Fibroblast of lung (primary cell): ENCODE results near the gene SPTLC1. TPM values are rescaled to one million over a fixed set of nuclear protein-coding genes. Genes with fewer than 3 reads are reported as not detected.
"Not testable (repeated sequence)": the region's sequence is repeated elsewhere in the genome, so short reads cannot be mapped to it uniquely, and the experiment has no call there.

ENCODE experiments used
- DNase-seq, 2 donors: peaks; one replicate each; pipeline versions ENCODE4 v3.0.0 to v3.0.0-alpha.2; 2010; ENCODE audit warnings: low read depth in 2 of 2
- H2AFZ ChIP-seq: 2 replicates; pipeline ENCODE4 v1.5.1; 2012; ENCODE audit warnings: low read length, control low read depth, inconsistent platforms
- H3K27ac ChIP-seq: 2 replicates; pipeline ENCODE4 v1.5.1; 2011; ENCODE audit warnings: low read length, control low read depth; ENCODE audit not compliant: insufficient read depth
- H3K27me3 ChIP-seq: 2 replicates; pipeline ENCODE4 v1.5.1; 2011; ENCODE audit warnings: mild to moderate bottlenecking, low read length; ENCODE audit not compliant: control insufficient read depth, insufficient read depth
- H3K36me3 ChIP-seq: 2 replicates; pipeline ENCODE4 v1.5.1; 2011; ENCODE audit warnings: low read length; ENCODE audit not compliant: control insufficient read depth, insufficient read depth
- H3K4me1 ChIP-seq: 2 replicates; pipeline ENCODE4 v1.5.1; 2011; ENCODE audit warnings: low read length; ENCODE audit not compliant: control insufficient read depth, insufficient read depth; ENCODE audit errors: extremely low read depth
- H3K4me2 ChIP-seq: 2 replicates; pipeline ENCODE4 v1.5.1; 2011; ENCODE audit warnings: low read length, control low read depth; ENCODE audit not compliant: insufficient read depth; ENCODE audit errors: extremely low read depth
- H3K4me3 ChIP-seq, 4 experiments: fragments of 200-600 bp in 1 of 4; sonication (generic) in 1 of 4; replicated peaks in 1 of 4; 2 replicates each; pipeline ENCODE4 v1.5.1; 2011 to 2016; ENCODE audit warnings: low read length in 4 of 4, low read depth in 3 of 4, mild to moderate bottlenecking in 3 of 4, control low read depth in 2 of 4, inconsistent platforms in 1 of 4, mixed read lengths in 1 of 4; ENCODE audit not compliant: insufficient read depth in 1 of 4; ENCODE audit errors: control extremely low read depth in 1 of 4
- H3K79me2 ChIP-seq: 2 replicates; pipeline ENCODE4 v1.5.1; 2012; ENCODE audit warnings: mild to moderate bottlenecking, low read length, inconsistent platforms; ENCODE audit not compliant: control insufficient read depth, insufficient read depth
- H3K9ac ChIP-seq: 2 replicates; pipeline ENCODE4 v1.5.1; 2011; ENCODE audit warnings: mild to moderate bottlenecking, low read length, control low read depth; ENCODE audit not compliant: insufficient read depth
- H3K9me3 ChIP-seq: 2 replicates; pipeline ENCODE4 v1.5.1; 2012; ENCODE audit warnings: low read depth, low read length; ENCODE audit not compliant: control insufficient read depth, insufficient read depth
- H4K20me1 ChIP-seq: 2 replicates; pipeline ENCODE4 v1.5.1; 2011; ENCODE audit warnings: low read length; ENCODE audit not compliant: control insufficient read depth, insufficient read depth; ENCODE audit errors: extremely low read depth
- EZH2 ChIP-seq: IDR thresholded peaks from 2 replicates; pipeline ENCODE4 v1.5.1; 2012; ENCODE audit warnings: low read length, control low read depth, mild to moderate bottlenecking; ENCODE audit errors: missing control alignments
- polyA plus RNA-seq, 2 donors: library from polyadenylated mRNA; depleted of rRNA in 1 of 2; stranded (reverse) in 1 of 2; unstranded in 1 of 2; fragments of >200 nt; gene quantifications; 2 replicates each; pipeline ENCODE4 v1.2.1, GENCODE V29; 2011 to 2012; ENCODE audit warnings: missing spikeins in 1 of 2
- total RNA-seq: library from RNA; depleted of rRNA; stranded (reverse); fragments of >200 nt; gene quantifications from 2 replicates; pipeline ENCODE4 v1.2.1, GENCODE V29; 2014
- TF ChIP-seq, protein P1 (sequence below), 2 donors: IDR thresholded peaks in 1 of 2; conservative IDR thresholded peaks in 1 of 2; 1 replicate in 1 of 2; 2 replicates in 1 of 2; pipeline ENCODE4 v1.5.1; 2011 to 2012; ENCODE audit warnings: low read length in 2 of 2, control low read depth in 1 of 2, inconsistent platforms in 1 of 2, low read depth in 1 of 2, mild to moderate bottlenecking in 1 of 2

The SPTLC1 gene
- total and polyA plus RNA-seq, 2 donors (not counting 1 experiment from before 2014, with no cell fraction given) = 97.8 to 138 TPM

DNA sequence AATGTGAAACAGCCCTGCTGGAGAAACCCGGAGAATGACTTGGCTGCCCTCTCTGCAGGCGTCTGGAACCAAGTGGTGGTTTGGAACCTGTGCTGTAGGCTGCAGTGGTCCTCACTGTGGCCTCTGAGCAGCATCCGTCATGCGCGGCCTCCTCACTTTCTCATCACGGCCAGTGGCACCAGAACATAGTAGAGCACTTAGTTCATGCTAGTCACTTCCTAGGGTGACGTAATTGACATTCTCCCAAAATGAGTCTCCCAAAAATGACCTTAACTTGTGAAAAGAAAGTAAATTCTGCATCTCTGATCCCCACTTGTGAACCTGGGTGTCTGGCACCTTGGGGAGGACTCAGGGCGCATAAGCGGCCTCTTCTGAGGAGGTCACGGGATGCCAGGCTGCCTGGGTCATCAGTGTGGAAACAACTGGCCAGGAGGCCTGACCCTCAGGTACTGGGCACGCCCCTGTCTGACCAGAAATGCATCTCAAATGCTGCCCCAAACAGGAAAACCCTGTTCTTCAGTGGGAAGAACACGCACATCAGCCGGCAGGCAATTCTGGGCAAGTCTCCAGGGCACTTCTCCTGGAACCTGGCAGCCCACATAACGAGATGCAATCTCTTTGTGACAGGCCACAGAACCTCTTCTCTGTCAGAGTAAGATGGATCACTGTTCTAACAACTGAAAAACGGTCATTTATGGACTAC is 36.6 kb upstream of the SPTLC1 start:
- no peaks in the 10 kb centered on the region for H3K36me3 ChIP-seq
- no peak for TF ChIP-seq EZH2
- TF ChIP-seq, protein P1, sequence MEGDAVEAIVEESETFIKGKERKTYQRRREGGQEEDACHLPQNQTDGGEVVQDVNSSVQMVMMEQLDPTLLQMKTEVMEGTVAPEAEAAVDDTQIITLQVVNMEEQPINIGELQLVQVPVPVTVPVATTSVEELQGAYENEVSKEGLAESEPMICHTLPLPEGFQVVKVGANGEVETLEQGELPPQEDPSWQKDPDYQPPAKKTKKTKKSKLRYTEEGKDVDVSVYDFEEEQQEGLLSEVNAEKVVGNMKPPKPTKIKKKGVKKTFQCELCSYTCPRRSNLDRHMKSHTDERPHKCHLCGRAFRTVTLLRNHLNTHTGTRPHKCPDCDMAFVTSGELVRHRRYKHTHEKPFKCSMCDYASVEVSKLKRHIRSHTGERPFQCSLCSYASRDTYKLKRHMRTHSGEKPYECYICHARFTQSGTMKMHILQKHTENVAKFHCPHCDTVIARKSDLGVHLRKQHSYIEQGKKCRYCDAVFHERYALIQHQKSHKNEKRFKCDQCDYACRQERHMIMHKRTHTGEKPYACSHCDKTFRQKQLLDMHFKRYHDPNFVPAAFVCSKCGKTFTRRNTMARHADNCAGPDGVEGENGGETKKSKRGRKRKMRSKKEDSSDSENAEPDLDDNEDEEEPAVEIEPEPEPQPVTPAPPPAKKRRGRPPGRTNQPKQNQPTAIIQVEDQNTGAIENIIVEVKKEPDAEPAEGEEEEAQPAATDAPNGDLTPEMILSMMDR (conservative IDR thresholded peaks at IDR 0.05 in 1 of 2, IDR thresholded peaks at IDR 0.05 in 1 of 2; ENCODE audit: low read depth in 1 of 2, low read length in 2 of 2) = no peak
- no peaks in the 10 kb centered on the region for H3K79me2 ChIP-seq
- H3K9ac ChIP-seq = no peak overlapping the region
- no peak overlapping the region for H2AFZ ChIP-seq
- H3K4me3 ChIP-seq = no peak overlapping the region
- H3K4me2 ChIP-seq = no peak overlapping the region
- peak overlapping the region; percentile 73 for H3K27ac ChIP-seq
- H3K4me1 ChIP-seq = peaks cover 20% of the 10 kb centered on the region
- no peaks in the 10 kb centered on the region for H3K9me3 ChIP-seq
- no peaks in the 10 kb centered on the region for H3K27me3 ChIP-seq
- DNase-seq = peak; percentile 86 to 94
- no peaks in the 10 kb centered on the region for H4K20me1 ChIP-seq

DNA sequence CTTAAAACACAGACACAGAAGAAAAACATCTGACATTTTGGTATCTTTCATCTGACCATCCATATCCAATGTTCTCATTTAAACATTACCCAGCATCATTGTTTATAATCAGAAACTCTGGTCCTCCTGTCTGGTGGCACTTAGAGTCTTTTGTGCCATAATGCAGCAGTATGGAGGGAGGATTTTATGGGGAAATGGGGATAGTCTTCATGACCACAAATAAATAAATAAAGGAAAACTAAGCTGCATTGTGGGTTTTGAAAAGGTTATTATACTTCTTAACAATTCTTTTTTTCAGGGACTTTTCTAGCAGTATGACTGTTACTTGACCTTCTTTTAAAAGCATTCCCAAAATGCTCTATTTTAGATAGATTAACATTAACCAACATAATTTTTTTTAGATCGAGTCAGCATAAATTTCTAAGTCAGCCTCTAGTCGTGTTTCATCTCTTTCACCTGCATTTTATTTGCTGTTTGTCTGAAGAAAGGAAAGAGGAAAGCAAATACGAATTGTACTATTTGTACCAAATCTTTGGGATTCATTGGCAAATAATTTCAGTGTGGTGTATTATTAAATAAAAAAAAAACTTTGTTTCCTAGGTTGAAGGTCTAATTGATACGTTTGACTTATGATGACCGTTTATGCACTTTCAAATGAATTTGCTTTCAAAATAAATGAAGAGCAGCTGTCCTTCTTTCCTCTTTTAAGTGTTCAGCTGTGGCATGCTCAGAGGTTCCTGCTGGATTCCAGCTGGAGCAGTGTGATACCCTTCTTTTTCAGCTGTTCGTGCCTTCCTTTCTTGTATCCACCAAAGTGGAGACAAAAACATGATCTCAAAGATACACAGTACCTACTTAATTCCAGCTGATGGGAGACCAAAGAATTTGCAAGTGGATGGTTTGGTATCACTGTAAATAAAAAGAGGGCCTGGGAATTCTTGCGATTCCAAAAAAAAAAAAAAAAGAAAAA is 35.6 kb upstream of the SPTLC1 start:
- H3K9ac ChIP-seq, H4K20me1 ChIP-seq, H2AFZ ChIP-seq, H3K4me2 ChIP-seq, H3K27ac ChIP-seq, H3K9me3 ChIP-seq, H3K79me2 ChIP-seq, H3K4me3 ChIP-seq, H3K36me3 ChIP-seq, H3K27me3 ChIP-seq: not testable (repeated sequence)
- DNase-seq = peak in 1 of 2 donors; percentile 26
- peaks cover 28% of the 10 kb centered on the region for H3K4me1 ChIP-seq

DNA sequence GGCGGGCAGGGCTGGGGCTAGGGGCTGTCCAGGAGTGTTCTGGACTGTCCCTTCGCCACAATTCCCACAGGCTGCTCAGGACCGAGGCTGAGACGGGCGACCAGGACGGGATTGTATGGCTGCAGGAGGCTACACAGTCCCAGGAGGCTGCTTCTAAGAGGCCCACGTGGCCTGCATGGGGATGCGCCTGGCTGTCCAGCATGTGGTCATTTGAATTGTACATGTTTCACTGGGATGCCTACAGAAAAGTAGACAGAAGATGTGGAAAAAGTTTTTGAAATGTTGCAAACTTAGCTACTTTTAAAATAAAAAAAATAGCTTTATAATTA is 32.6 kb upstream of the SPTLC1 start:
- DNase-seq = peak in 1 of 2 donors; percentile 32
- Histone ChIP-seq H2AFZ (no peak overlapping the region), H3K4me3 (no peak overlapping the region)

More for the DNA sequence above, 32.6 kb upstream of the SPTLC1 start:
- TF ChIP-seq, protein P1 (conservative IDR thresholded peaks at IDR 0.05 in 1 of 2, IDR thresholded peaks at IDR 0.05 in 1 of 2; ENCODE audit: low read depth in 1 of 2, low read length in 2 of 2) = no peak
- no peak for TF ChIP-seq EZH2
- Histone ChIP-seq H3K4me2 (peak overlapping the region; percentile 40), H3K4me1 (peaks cover 22% of the 10 kb centered on the region), H3K79me2 (no peaks in the 10 kb centered on the region), H3K9ac (no peak overlapping the region), H3K36me3 (no peaks in the 10 kb centered on the region), H3K9me3 (no peaks in the 10 kb centered on the region), H4K20me1 (no peaks in the 10 kb centered on the region), H3K27ac (peak overlapping the region; percentile 91), H3K27me3 (no peaks in the 10 kb centered on the region)
